ENCODE measurements around the gene RHBDL2.
"Not testable (repeated sequence)": the region's sequence is repeated elsewhere in the genome, so short reads cannot be mapped to it uniquely, and the experiment has no call there.

RHBDL2 gene

DNA sequence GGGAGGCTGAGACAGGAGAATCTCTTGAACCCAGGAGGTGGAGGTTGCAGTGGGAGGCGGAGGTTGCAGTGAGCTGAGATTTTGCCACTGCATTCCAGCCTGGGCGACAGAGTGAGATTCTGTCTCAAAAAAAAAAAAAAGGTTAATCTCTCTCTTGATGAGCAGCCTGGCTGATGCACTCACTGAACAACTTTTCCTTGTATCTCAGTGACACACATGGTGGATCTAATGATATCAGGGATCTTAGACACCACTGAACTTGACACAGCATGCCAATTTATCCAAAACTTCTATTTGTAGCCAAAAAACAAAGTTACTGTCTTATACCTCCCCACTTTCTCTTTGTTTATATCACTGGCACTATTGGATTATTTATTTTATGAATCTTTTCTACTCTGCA lies 16.2 kb downstream of the RHBDL2 start:
- TF ChIP-seq CTCF (conservative IDR thresholded peaks at IDR 0.05) (no peak), ZFX (IDR thresholded peaks at IDR 0.05) (no peak)
- no peak overlapping the region for H3K27ac ChIP-seq

- H3K27ac ChIP-seq, result no peak overlapping the region
- no peak for TF ChIP-seq CTCF (conservative IDR thresholded peaks at IDR 0.05)
- TF ChIP-seq ZFX (IDR thresholded peaks at IDR 0.05), result no peak
Measured at GRCh38 chr1:38923607-38924006, 18.0 kb downstream of the RHBDL2 start.

DNA sequence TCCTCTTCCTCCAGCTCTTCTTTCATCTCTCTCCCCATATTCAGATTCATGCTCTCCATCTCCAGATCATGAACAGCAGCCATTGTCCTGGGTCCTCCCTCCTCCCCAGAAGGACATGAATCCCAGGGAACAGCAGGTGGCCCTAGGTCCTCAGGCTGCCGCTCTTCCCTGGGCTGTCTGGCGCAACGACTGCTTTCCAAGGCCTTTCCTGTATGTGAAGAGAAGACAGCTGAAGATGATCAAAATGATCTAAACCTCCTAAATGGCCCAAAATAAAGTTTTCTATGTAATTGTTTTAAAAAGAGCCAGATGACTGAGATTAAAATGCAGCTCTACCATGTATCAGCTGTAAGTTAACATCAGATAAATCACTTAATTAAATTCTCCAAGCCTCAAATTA lies 22.5 kb downstream of the RHBDL2 start:
- no peak overlapping the region for H3K27ac ChIP-seq
- no peak for TF ChIP-seq CTCF (conservative IDR thresholded peaks at IDR 0.05)
- TF ChIP-seq ZFX (IDR thresholded peaks at IDR 0.05), result no peak

- TF ChIP-seq CTCF (conservative IDR thresholded peaks at IDR 0.05) (no peak), ZFX (IDR thresholded peaks at IDR 0.05) (no peak)
Measured at GRCh38 chr1:38918568-38918967, 23.1 kb downstream of the RHBDL2 start.

GRCh38 chr1:38917772-38918171 lies 23.9 kb downstream of the RHBDL2 start:
- TF ChIP-seq ZFX (IDR thresholded peaks at IDR 0.05), result no peak
- TF ChIP-seq CTCF (conservative IDR thresholded peaks at IDR 0.05), result no peak
- no peak overlapping the region for H3K27ac ChIP-seq

More at GRCh38 chr1:38918568-38918967, 23.1 kb downstream of the RHBDL2 start:
- H3K27ac ChIP-seq, result no peak overlapping the region

DNA sequence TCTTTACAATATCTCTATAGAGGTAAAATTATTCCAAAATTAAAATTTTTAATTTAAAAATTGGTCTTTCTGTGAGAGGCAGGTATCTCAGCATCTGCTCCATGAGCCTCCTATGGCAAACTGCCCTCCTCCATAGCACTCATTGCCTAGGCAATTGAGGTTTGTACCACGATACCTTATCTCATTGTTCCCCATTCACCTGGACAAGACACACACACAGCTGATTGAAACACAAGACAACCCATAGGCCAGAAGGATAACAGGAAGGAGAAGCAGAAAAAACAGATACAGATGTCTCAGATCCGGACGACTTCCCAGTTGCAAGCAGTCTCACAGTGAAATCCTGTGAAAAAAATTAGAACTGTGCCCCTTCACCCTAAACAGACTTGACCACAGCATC lies 24.3 kb downstream of the RHBDL2 start:
- TF ChIP-seq CTCF (conservative IDR thresholded peaks at IDR 0.05), result no peak
- TF ChIP-seq ZFX (IDR thresholded peaks at IDR 0.05), result no peak
- no peak overlapping the region for H3K27ac ChIP-seq

DNA sequence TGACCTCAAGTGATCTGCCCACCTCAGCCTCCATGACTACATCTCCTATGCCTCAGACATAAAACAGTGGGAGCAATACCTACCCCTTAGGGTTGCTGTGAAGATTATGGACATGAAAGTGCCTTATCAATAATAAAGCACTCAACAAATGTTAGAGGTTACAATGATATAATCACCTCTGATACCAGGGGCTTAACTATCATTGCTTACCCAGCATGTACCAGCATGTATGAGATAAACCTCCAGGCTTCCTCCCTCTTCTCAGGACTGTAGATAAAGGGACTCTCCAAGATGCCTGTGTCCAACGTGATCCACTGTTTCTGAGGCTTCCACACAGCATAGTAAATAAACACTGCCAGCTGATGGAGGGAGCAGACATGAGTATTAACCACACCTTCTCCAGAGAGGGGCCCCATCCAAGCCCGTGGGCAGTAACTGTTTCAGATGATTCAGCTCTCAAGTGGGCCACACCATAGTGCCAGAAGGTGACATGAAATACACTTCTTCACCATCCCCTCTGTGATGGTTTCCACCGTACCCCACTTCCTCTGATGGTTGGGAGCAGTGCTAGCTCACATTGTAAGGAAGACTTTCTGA lies 26.2 kb downstream of the RHBDL2 start:
- no peak overlapping the region for H3K27ac ChIP-seq
- TF ChIP-seq CTCF (conservative IDR thresholded peaks at IDR 0.05) (no peak), ZFX (IDR thresholded peaks at IDR 0.05) (no peak)

- not testable (repeated sequence) for H3K27ac ChIP-seq
Measured at GRCh38 chr1:38914908-38915307, 26.7 kb downstream of the RHBDL2 start.
